ENCODE results near the gene PTPRE. TPM values are rescaled to one million over a fixed set of nuclear protein-coding genes. Genes with fewer than 3 reads are reported as not detected.

Gene PTPRE
- polyA plus RNA-seq, 1 donor from 2014 or later: 4.1 TPM

GRCh38 chr10:128013626-128014025 is 106.7 kb downstream of the PTPRE start (continued):
- TF ChIP-seq MXI1 (conservative IDR thresholded peaks at IDR 0.05; ENCODE audit: poor library complexity, severe bottlenecking): no peak
- TF ChIP-seq SMC3 (conservative IDR thresholded peaks at IDR 0.05; ENCODE audit: poor library complexity): no peak
- TF ChIP-seq RAD21 (conservative IDR thresholded peaks at IDR 0.05): no peak

DNA sequence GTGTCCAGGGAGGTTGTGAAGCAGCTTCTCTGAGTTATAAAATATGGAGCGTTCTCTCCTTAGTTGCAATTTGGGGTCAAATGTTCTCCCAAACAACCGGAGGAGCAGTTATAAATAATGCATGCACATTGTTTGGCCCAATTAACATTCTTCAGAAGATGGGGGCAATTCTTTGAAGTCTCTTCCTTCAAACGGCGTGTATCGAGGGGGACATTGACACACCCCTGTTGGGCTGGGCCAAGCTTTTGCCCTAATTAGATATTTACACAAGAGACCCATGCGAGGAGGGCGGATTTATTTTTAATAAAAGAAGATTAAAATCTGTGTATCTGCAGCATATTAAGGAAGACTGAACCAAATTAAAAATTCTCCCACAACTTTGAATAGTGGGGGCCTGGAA is 107.3 kb downstream of the PTPRE start:
- no peak for TF ChIP-seq CTCF (IDR thresholded peaks at IDR 0.05; ENCODE audit: poor library complexity, severe bottlenecking)
- no peak for TF ChIP-seq MXI1 (conservative IDR thresholded peaks at IDR 0.05; ENCODE audit: poor library complexity, severe bottlenecking)
- no peak for TF ChIP-seq SMC3 (conservative IDR thresholded peaks at IDR 0.05; ENCODE audit: poor library complexity)
- TF ChIP-seq EP300 (conservative IDR thresholded peaks at IDR 0.05; ENCODE audit: poor library complexity, severe bottlenecking): no peak
- no peak for TF ChIP-seq EZH2 (IDR thresholded peaks at IDR 0.05; ENCODE audit: borderline replicate concordance, insufficient read depth, low read length, poor library complexity, severe bottlenecking)
- TF ChIP-seq TAF1 (IDR thresholded peaks at IDR 0.05; ENCODE audit: low read depth): no peak
- no peak overlapping the region for H3K27ac ChIP-seq (ENCODE audit: low read length)
- H2AFZ ChIP-seq (ENCODE audit: low read depth, low read length): no peak overlapping the region
- no peaks in the 10 kb centered on the region for H4K20me1 ChIP-seq (ENCODE audit: insufficient read depth)
- no peaks in the 10 kb centered on the region for H3K79me2 ChIP-seq (replicated peaks; ENCODE audit: insufficient read depth, low read length)
- no peaks in the 10 kb centered on the region for H3K27me3 ChIP-seq (ENCODE audit: insufficient read depth, low read depth, low read length)
- H3K36me3 ChIP-seq (ENCODE audit: insufficient read depth, low read length): no peaks in the 10 kb centered on the region
- no peaks in the 10 kb centered on the region for H3F3A ChIP-seq (ENCODE audit: insufficient read depth, low read length, poor library complexity, severe bottlenecking)
- H3K9me3 ChIP-seq (ENCODE audit: low read length): no peaks in the 10 kb centered on the region
- H3K4me2 ChIP-seq (ENCODE audit: low read length): no peak overlapping the region
- H3K9ac ChIP-seq (ENCODE audit: low read length): no peak overlapping the region
- no peaks in the 10 kb centered on the region for H3K9me2 ChIP-seq (ENCODE audit: insufficient read depth, low read length)
- no peak overlapping the region for H3K4me3 ChIP-seq (ENCODE audit: low read length)

DNA sequence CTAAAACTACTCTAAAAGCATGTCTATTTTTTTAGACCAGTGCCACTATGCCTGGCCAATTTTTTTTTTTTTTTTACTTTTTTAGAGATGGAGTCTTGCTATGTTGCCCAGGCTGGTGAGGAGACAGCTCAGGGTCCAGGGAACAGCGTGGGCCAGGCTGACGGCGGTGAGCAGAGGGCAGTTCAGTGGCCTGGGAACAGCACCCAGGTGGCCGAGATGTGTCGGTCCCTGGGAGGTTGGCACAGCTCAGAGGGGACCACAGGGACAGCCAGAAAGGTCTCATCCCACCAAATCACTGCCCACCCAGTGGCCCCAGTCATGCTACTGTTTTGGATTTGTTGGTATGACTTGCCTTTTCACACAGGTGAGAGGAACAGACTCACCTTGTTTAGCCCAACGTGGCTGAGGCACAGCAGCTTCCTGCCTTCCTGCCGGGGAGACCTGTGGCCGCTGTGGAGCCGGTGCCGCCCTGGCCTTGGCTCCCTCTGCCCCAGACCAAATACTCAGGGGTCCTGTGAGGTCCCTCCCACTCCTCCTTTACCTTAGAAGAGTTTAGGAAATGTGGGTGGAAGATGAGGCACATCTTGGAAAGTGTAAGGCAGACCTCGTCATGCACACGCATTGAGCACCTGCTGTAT is 109.6 kb downstream of the PTPRE start:
- H4K20me1 ChIP-seq (ENCODE audit: insufficient read depth): no peaks in the 10 kb centered on the region
- no peaks in the 10 kb centered on the region for H3K9me2 ChIP-seq (ENCODE audit: insufficient read depth, low read length)
- no peaks in the 10 kb centered on the region for H3K9me3 ChIP-seq (ENCODE audit: low read length)
- no peak overlapping the region for H3K27ac ChIP-seq (ENCODE audit: low read length)
- no peak overlapping the region for H3K9ac ChIP-seq (ENCODE audit: low read length)
- TF ChIP-seq TAF1 (IDR thresholded peaks at IDR 0.05; ENCODE audit: low read depth) (no peak), MXI1 (conservative IDR thresholded peaks at IDR 0.05; ENCODE audit: poor library complexity, severe bottlenecking) (no peak), SMC3 (conservative IDR thresholded peaks at IDR 0.05; ENCODE audit: poor library complexity) (no peak), EP300 (conservative IDR thresholded peaks at IDR 0.05; ENCODE audit: poor library complexity, severe bottlenecking) (no peak), EZH2 (IDR thresholded peaks at IDR 0.05; ENCODE audit: borderline replicate concordance, insufficient read depth, low read length, poor library complexity, severe bottlenecking) (no peak), CTCF (IDR thresholded peaks at IDR 0.05; ENCODE audit: poor library complexity, severe bottlenecking) (no peak), RAD21 (conservative IDR thresholded peaks at IDR 0.05) (no peak), POLR2AphosphoS5 (IDR thresholded peaks at IDR 0.05) (no peak)
- TF ChIP-seq, protein P1, sequence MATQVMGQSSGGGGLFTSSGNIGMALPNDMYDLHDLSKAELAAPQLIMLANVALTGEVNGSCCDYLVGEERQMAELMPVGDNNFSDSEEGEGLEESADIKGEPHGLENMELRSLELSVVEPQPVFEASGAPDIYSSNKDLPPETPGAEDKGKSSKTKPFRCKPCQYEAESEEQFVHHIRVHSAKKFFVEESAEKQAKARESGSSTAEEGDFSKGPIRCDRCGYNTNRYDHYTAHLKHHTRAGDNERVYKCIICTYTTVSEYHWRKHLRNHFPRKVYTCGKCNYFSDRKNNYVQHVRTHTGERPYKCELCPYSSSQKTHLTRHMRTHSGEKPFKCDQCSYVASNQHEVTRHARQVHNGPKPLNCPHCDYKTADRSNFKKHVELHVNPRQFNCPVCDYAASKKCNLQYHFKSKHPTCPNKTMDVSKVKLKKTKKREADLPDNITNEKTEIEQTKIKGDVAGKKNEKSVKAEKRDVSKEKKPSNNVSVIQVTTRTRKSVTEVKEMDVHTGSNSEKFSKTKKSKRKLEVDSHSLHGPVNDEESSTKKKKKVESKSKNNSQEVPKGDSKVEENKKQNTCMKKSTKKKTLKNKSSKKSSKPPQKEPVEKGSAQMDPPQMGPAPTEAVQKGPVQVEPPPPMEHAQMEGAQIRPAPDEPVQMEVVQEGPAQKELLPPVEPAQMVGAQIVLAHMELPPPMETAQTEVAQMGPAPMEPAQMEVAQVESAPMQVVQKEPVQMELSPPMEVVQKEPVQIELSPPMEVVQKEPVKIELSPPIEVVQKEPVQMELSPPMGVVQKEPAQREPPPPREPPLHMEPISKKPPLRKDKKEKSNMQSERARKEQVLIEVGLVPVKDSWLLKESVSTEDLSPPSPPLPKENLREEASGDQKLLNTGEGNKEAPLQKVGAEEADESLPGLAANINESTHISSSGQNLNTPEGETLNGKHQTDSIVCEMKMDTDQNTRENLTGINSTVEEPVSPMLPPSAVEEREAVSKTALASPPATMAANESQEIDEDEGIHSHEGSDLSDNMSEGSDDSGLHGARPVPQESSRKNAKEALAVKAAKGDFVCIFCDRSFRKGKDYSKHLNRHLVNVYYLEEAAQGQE (IDR thresholded peaks at IDR 0.05; ENCODE audit: borderline replicate concordance): no peak
- H3K36me3 ChIP-seq (ENCODE audit: insufficient read depth, low read length): no peaks in the 10 kb centered on the region
- no peaks in the 10 kb centered on the region for H3K79me2 ChIP-seq (replicated peaks; ENCODE audit: insufficient read depth, low read length)
- no peaks in the 10 kb centered on the region for H3F3A ChIP-seq (ENCODE audit: insufficient read depth, low read length, poor library complexity, severe bottlenecking)
- H2AFZ ChIP-seq (ENCODE audit: low read depth, low read length): no peak overlapping the region
- H3K4me2 ChIP-seq (ENCODE audit: low read length): no peak overlapping the region
- no peak overlapping the region for H3K4me3 ChIP-seq (ENCODE audit: low read length)
- no peaks in the 10 kb centered on the region for H3K27me3 ChIP-seq (ENCODE audit: insufficient read depth, low read depth, low read length)

Measured in neural cell (in vitro differentiated cells).